ENCODE measurements around the gene ZNF189. TPM values are rescaled to one million over a fixed set of nuclear protein-coding genes. Genes with fewer than 3 reads are reported as not detected.
"Not testable (repeated sequence)": the region's sequence is repeated elsewhere in the genome, so short reads cannot be mapped to it uniquely, and the experiment has no call there.

The ZNF189 gene
- polyA plus RNA-seq, 2 of the 4 experiments (the other 2 are of a cell fraction) = 8.8 to 13.9 TPM

- Histone ChIP-seq H3K4me2 (peak overlapping the region; percentile 63), H3K9me3 (peaks cover 11% of the 10 kb centered on the region; the same call in 2 of the 3 replicates), H3K4me3 (peak overlapping the region; percentile 27), H3K4me1 (peaks cover 45% of the 10 kb centered on the region), H3K27ac (peak overlapping the region; percentile 68 to 70)
- TF ChIP-seq ESRRA (IDR thresholded peaks at IDR 0.05; ENCODE audit: borderline replicate concordance, low read length) = no peak
- TF ChIP-seq FOSL2 (IDR thresholded peaks at IDR 0.05) = no peak
- no peak for TF ChIP-seq FOSL2 (CRISPR knock-in tag; IDR thresholded peaks at IDR 0.05)
- no peak for TF ChIP-seq ELK1 (IDR thresholded peaks at IDR 0.05; ENCODE audit: low read depth, low read length)
- no peak for TF ChIP-seq HMGXB4 (CRISPR knock-in tag; IDR thresholded peaks at IDR 0.05; ENCODE audit: borderline replicate concordance)
- no peak for TF ChIP-seq HOXB13 (CRISPR knock-in tag; IDR thresholded peaks at IDR 0.05; ENCODE audit: low read depth)
- TF ChIP-seq EHF (CRISPR knock-in tag; IDR thresholded peaks at IDR 0.05) = no peak
- TF ChIP-seq ZNF302 (CRISPR knock-in tag; IDR thresholded peaks at IDR 0.05) = no peak
- TF ChIP-seq SREBF2 (IDR thresholded peaks at IDR 0.05) = no peak
- no peak for TF ChIP-seq RCOR1 (IDR thresholded peaks at IDR 0.05; ENCODE audit: low read depth, low read length)
- TF ChIP-seq CBX2 (IDR thresholded peaks at IDR 0.05; ENCODE audit: borderline replicate concordance, low read depth) = no peak
- TF ChIP-seq NR3C1 (IDR thresholded peaks at IDR 0.05) = no peak
- no peak for TF ChIP-seq HEYL (CRISPR knock-in tag; IDR thresholded peaks at IDR 0.05)
- TF ChIP-seq REST (IDR thresholded peaks at IDR 0.05) = no peak
- 86% methylated on average over 2 of the region's 2 CpGs for WGBS (ENCODE audit: missing lambda C conversion rate)
- ChIA-PET CTCF (interaction anchor here (1.2 to 3.3 kb wide), 6 partner anchors 9 to 781 kb away, joined by 3 to 13 read pairs (median 8); no protein-coding TSS in a partner anchor), POLR2A (interaction anchor here (1.0 kb wide), 1 partner anchor 9 kb away, joined by 3 read pairs; no protein-coding TSS in a partner anchor)
- DNase-seq (ENCODE audit: low read depth in 1 of 2, low spot score in 1 of 2) (no peak), FAIRE-seq (peak; percentile 86), ATAC-seq (no peak)
Observed at GRCh38 chr9:101381833-101382342, 16.8 kb upstream of the ZNF189 start.

GRCh38 chr9:101383361-101383760 is 15.3 kb upstream of the ZNF189 start:
- peaks cover 54% of the 10 kb centered on the region for H3K4me1 ChIP-seq
- WGBS (ENCODE audit: missing lambda C conversion rate) = 33% methylated on average over 2 of the region's 2 CpGs
- peak overlapping the region; percentile 70 to 81 for H3K27ac ChIP-seq
- POLR2A ChIA-PET = no interaction called here
- ATAC-seq = peak in 1 of 2 experiments; percentile 25; a peak in 2 of 6 replicates
- TF ChIP-seq RFX5 (IDR thresholded peaks at IDR 0.05) = no peak
- no peak for TF ChIP-seq HOXB13 (CRISPR knock-in tag; IDR thresholded peaks at IDR 0.05; ENCODE audit: low read depth)
- TF ChIP-seq ZNF302 (CRISPR knock-in tag; IDR thresholded peaks at IDR 0.05) = no peak
- H3K4me3 ChIP-seq = peak overlapping the region; percentile 27
- peak overlapping the region; percentile 63 for H3K4me2 ChIP-seq
- FAIRE-seq = no peak
- no peak for DNase-seq (ENCODE audit: low read depth in 1 of 2, low spot score in 1 of 2)
- peaks cover 5% of the 10 kb centered on the region; the same call in 2 of the 3 replicates for H3K9me3 ChIP-seq
- CTCF ChIA-PET = interaction anchor here (1.3 to 3.3 kb wide), 4 partner anchors 10 to 72 kb away, joined by 3 to 13 read pairs (median 9); no protein-coding TSS in a partner anchor

GRCh38 chr9:101384873-101385536 is 13.6 kb upstream of the ZNF189 start, which contains the start of gene BAAT:
BAAT (minus strand) TSS chr9:101385006; CDS start chr9:101371404, 13,602 bp downstream.
- FAIRE-seq; DNase-seq (ENCODE audit: low read depth in 1 of 2, low spot score in 1 of 2); ATAC-seq; POLR2A ChIA-PET; H3K4me3 ChIP-seq; H3K9me3 ChIP-seq: not testable (repeated sequence)
- WGBS (ENCODE audit: missing lambda C conversion rate) = 92% methylated on average over 11 of the region's 11 CpGs
- CTCF ChIA-PET = interaction anchor here (3.0 kb wide), 1 partner anchor 74 kb away, joined by 13 read pairs; no protein-coding TSS in a partner anchor
- Histone ChIP-seq H3K4me1 (peaks cover 62% of the 10 kb centered on the region), H3K27ac (peak within 1 kb of the TSS; percentile 70 to 81), H3K4me2 (peak within 1 kb of the TSS; percentile 63)

All from A549 (cell line).